Measurements from ENCODE around the gene LRP2BP.

DNA sequence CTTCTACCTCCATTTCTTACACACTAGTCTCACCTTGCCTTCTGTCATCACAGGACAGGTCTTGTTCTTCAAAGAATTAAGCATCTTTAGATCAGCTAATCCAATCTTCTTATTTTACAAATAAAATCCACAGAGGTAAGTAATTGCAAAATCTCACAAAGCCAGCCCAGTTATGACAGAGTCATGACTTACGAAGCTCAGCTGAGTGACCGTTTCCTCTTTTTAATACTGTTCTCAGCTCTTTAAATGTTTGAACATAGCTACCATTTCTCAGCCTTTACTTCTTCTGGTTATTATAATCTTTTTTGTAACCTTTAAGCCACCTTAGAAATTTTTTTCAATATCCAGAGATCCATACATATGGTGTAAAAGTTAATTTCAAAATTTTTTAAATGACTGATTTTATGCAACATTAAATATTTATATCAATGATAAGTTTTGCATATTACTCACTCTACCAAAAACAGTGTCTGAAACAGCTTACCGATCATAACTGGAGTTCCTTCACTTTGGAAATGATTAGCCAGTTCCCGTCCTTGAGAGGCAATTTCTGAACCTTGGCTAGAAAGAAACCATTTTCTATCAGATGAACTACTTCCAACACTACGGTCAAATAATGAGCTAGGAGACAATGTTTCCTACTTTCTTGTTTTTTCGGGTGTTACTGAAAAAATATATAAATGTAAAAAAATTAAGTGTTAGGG lies 9.7 kb upstream of the LRP2BP start:
- TF ChIP-seq, protein P1, sequence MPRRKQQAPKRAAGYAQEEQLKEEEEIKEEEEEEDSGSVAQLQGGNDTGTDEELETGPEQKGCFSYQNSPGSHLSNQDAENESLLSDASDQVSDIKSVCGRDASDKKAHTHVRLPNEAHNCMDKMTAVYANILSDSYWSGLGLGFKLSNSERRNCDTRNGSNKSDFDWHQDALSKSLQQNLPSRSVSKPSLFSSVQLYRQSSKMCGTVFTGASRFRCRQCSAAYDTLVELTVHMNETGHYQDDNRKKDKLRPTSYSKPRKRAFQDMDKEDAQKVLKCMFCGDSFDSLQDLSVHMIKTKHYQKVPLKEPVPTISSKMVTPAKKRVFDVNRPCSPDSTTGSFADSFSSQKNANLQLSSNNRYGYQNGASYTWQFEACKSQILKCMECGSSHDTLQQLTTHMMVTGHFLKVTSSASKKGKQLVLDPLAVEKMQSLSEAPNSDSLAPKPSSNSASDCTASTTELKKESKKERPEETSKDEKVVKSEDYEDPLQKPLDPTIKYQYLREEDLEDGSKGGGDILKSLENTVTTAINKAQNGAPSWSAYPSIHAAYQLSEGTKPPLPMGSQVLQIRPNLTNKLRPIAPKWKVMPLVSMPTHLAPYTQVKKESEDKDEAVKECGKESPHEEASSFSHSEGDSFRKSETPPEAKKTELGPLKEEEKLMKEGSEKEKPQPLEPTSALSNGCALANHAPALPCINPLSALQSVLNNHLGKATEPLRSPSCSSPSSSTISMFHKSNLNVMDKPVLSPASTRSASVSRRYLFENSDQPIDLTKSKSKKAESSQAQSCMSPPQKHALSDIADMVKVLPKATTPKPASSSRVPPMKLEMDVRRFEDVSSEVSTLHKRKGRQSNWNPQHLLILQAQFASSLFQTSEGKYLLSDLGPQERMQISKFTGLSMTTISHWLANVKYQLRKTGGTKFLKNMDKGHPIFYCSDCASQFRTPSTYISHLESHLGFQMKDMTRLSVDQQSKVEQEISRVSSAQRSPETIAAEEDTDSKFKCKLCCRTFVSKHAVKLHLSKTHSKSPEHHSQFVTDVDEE (CRISPR knock-in tag; IDR thresholded peaks at IDR 0.05), result no peak
- TF ChIP-seq, protein P2, sequence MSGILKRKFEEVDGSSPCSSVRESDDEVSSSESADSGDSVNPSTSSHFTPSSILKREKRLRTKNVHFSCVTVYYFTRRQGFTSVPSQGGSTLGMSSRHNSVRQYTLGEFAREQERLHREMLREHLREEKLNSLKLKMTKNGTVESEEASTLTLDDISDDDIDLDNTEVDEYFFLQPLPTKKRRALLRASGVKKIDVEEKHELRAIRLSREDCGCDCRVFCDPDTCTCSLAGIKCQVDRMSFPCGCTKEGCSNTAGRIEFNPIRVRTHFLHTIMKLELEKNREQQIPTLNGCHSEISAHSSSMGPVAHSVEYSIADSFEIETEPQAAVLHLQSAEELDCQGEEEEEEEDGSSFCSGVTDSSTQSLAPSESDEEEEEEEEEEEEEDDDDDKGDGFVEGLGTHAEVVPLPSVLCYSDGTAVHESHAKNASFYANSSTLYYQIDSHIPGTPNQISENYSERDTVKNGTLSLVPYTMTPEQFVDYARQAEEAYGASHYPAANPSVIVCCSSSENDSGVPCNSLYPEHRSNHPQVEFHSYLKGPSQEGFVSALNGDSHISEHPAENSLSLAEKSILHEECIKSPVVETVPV (CRISPR knock-in tag; IDR thresholded peaks at IDR 0.05), result no peak
- TF ChIP-seq ARNTL (CRISPR knock-in tag; IDR thresholded peaks at IDR 0.05; ENCODE audit: borderline replicate concordance, low read depth) (no peak), ZNF70 (CRISPR knock-in tag; IDR thresholded peaks at IDR 0.05) (no peak), ZFP30 (CRISPR knock-in tag; IDR thresholded peaks at IDR 0.05) (no peak), PPARA (CRISPR knock-in tag; IDR thresholded peaks at IDR 0.05; ENCODE audit: borderline replicate concordance) (no peak), ESRRG (CRISPR knock-in tag; IDR thresholded peaks at IDR 0.05) (no peak), BACH2 (CRISPR knock-in tag; IDR thresholded peaks at IDR 0.05; ENCODE audit: borderline replicate concordance) (no peak), RARB (CRISPR knock-in tag; IDR thresholded peaks at IDR 0.05) (no peak)
- TF ChIP-seq, protein P3, sequence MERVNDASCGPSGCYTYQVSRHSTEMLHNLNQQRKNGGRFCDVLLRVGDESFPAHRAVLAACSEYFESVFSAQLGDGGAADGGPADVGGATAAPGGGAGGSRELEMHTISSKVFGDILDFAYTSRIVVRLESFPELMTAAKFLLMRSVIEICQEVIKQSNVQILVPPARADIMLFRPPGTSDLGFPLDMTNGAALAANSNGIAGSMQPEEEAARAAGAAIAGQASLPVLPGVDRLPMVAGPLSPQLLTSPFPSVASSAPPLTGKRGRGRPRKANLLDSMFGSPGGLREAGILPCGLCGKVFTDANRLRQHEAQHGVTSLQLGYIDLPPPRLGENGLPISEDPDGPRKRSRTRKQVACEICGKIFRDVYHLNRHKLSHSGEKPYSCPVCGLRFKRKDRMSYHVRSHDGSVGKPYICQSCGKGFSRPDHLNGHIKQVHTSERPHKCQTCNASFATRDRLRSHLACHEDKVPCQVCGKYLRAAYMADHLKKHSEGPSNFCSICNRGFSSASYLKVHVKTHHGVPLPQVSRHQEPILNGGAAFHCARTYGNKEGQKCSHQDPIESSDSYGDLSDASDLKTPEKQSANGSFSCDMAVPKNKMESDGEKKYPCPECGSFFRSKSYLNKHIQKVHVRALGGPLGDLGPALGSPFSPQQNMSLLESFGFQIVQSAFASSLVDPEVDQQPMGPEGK (CRISPR knock-in tag; IDR thresholded peaks at IDR 0.05; ENCODE audit: borderline replicate concordance), result no peak
- TF ChIP-seq, protein P4, sequence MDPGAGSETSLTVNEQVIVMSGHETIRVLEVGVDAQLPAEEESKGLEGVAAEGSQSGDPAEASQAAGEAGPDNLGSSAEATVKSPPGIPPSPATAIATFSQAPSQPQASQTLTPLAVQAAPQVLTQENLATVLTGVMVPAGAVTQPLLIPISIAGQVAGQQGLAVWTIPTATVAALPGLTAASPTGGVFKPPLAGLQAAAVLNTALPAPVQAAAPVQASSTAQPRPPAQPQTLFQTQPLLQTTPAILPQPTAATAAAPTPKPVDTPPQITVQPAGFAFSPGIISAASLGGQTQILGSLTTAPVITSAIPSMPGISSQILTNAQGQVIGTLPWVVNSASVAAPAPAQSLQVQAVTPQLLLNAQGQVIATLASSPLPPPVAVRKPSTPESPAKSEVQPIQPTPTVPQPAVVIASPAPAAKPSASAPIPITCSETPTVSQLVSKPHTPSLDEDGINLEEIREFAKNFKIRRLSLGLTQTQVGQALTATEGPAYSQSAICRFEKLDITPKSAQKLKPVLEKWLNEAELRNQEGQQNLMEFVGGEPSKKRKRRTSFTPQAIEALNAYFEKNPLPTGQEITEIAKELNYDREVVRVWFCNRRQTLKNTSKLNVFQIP (CRISPR knock-in tag; IDR thresholded peaks at IDR 0.05; ENCODE audit: borderline replicate concordance, low read depth), result no peak
